Loucy (cell line): ENCODE results near the gene GIMAP8.

ENCODE experiments used
- CTCF ChIP-seq: fragments of 200-600 bp; sonication (generic); conservative IDR thresholded peaks from 2 replicates; pipeline ENCODE4 v1.5.1; 2014; ENCODE audit warnings: mild to moderate bottlenecking, antibody characterized with exemption, low read length
- EZH2phosphoT487 ChIP-seq: fragments of 200-600 bp; IDR thresholded peaks from 2 replicates; pipeline ENCODE4 v1.6.1; 2018; ENCODE audit warnings: antibody characterized with exemption, mild to moderate bottlenecking, moderate library complexity, borderline replicate concordance

GRCh38 chr7:150435047-150435389, 15.4 kb upstream of the GIMAP8 start:
- TF ChIP-seq CTCF (no peak), EZH2phosphoT487 (no peak)
